ENCODE results near the gene MDH1. TPM values are rescaled to one million over a fixed set of nuclear protein-coding genes. Genes with fewer than 3 reads are reported as not detected.

Gene MDH1
- total RNA-seq, 1 donor from 2014 or later: 103 TPM

DNA sequence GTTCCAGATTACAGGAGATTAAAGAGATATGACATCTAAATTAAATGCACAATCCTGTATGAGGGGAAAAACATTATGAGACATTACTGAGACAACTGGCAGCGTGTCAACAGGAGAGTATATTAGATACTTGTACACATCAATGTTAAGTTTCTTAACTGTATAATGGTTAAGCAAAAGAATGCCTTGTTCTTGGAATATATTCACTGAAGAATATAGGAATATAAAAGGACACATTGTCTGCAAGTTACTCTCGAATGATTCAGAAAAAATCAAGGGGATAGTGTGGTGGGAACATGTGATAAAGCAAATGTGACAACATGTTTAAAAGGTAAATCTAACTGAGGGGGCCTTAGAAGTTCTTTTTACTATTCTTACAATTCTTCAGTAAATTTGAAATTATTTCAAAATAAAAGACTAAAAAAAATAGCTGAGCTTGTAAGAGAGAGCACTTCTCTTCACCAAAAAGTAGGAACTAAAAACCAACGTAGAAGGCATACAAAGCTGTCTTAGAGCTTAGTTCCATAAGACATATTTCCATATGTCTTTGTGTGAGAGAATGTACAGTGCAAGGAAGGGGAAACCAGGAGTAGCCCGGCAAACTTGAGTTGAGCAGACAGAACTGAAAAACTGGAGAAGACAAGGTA lies 8.0 kb upstream of the MDH1 start:
- Mint-ChIP-seq H3K27me3 (ENCODE audit: low read depth) (no peaks in the 10 kb centered on the region), H3K9me3 (ENCODE audit: low read depth) (no peaks in the 10 kb centered on the region), H3K27ac (ENCODE audit: unreplicated experiment) (peak overlapping the region; percentile 43), H3K36me3 (ENCODE audit: low read depth) (no peaks in the 10 kb centered on the region), H3K4me1 (ENCODE audit: low read depth) (peaks cover 4% of the 10 kb centered on the region), H3K4me3 (ENCODE audit: unreplicated experiment) (no peak overlapping the region)
- no peak for DNase-seq (ENCODE audit: low spot score)
- no peak for TF ChIP-seq CTCF (IDR thresholded peaks at IDR 0.05)

- Mint-ChIP-seq H3K27me3 (ENCODE audit: low read depth) (no peaks in the 10 kb centered on the region), H3K4me3 (ENCODE audit: unreplicated experiment) (no peak overlapping the region), H3K36me3 (ENCODE audit: low read depth) (no peaks in the 10 kb centered on the region), H3K27ac (ENCODE audit: unreplicated experiment) (peak overlapping the region; percentile 43), H3K9me3 (ENCODE audit: low read depth) (no peaks in the 10 kb centered on the region), H3K4me1 (ENCODE audit: low read depth) (peaks cover 8% of the 10 kb centered on the region)
- no peak for TF ChIP-seq CTCF (IDR thresholded peaks at IDR 0.05)
- no peak for DNase-seq (ENCODE audit: low spot score)
Observed at GRCh38 chr2:63581298-63581961, 7.3 kb upstream of the MDH1 start.

DNA sequence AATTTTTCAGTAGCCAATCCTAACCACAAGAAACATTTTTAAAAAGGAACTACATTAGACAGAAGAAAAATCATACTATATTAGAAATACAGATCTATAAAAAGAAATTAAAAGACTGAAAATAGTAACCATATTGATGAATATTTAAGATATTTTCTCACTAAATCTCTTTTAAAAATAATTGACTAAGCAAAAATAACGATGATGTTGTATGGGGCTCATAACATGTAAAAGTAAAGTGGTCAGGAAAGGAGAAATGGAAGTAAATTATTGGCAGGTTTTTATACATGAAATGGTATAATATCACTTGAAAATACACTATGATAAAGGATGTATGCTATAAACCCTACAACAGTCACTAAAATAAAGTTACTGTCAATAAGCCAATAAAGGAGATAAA lies 5.9 kb upstream of the MDH1 start:
- no peaks in the 10 kb centered on the region for H3K27me3 Mint-ChIP-seq (ENCODE audit: low read depth)
- DNase-seq (ENCODE audit: low spot score): no peak
- no peak for TF ChIP-seq CTCF (IDR thresholded peaks at IDR 0.05)
- no peak overlapping the region for H3K27ac Mint-ChIP-seq (ENCODE audit: unreplicated experiment)
- peaks cover 20% of the 10 kb centered on the region for H3K4me1 Mint-ChIP-seq (ENCODE audit: low read depth)
- H3K36me3 Mint-ChIP-seq (ENCODE audit: low read depth): no peaks in the 10 kb centered on the region
- H3K4me3 Mint-ChIP-seq (ENCODE audit: unreplicated experiment): no peak overlapping the region
- no peaks in the 10 kb centered on the region for H3K9me3 Mint-ChIP-seq (ENCODE audit: low read depth)

DNA sequence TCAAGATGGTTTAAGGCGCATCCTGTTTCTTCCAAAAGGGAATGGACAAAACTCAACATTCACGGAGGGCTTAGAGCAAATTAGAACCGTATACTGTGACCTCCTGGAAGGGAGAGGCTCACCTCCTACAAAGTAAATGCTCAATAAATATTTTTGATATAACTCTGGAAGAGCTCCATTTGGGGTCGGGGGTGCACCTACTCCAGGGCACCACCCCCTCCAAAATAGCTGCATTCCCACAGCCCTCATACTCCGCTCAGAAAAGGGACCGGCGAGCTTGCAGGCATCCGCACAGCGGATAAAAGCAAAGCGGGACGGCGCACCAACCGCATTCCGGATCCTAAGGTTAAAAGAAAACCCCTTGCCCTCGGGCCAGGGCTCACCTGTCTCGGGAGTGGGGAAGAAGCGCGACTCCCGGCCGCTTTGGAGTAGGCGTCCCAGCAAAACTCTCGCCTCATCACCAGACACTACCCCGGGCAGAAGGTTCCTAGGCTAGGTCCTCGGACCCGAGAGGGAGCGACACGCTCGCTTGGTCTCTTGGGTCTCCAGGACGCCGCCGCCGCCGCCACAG lies 864 bp upstream of the MDH1 start:
- no peak for TF ChIP-seq CTCF (IDR thresholded peaks at IDR 0.05)
- peak overlapping the region; percentile 99 for H3K27ac Mint-ChIP-seq (ENCODE audit: unreplicated experiment)
- peak; percentile 92 for DNase-seq (ENCODE audit: low spot score)
- H3K4me3 Mint-ChIP-seq (ENCODE audit: unreplicated experiment): peak overlapping the region; percentile 96
- no peaks in the 10 kb centered on the region for H3K27me3 Mint-ChIP-seq (ENCODE audit: low read depth)
- H3K4me1 Mint-ChIP-seq (ENCODE audit: low read depth): peaks cover 38% of the 10 kb centered on the region
- H3K36me3 Mint-ChIP-seq (ENCODE audit: low read depth): no peaks in the 10 kb centered on the region
- H3K9me3 Mint-ChIP-seq (ENCODE audit: low read depth): no peaks in the 10 kb centered on the region

DNA sequence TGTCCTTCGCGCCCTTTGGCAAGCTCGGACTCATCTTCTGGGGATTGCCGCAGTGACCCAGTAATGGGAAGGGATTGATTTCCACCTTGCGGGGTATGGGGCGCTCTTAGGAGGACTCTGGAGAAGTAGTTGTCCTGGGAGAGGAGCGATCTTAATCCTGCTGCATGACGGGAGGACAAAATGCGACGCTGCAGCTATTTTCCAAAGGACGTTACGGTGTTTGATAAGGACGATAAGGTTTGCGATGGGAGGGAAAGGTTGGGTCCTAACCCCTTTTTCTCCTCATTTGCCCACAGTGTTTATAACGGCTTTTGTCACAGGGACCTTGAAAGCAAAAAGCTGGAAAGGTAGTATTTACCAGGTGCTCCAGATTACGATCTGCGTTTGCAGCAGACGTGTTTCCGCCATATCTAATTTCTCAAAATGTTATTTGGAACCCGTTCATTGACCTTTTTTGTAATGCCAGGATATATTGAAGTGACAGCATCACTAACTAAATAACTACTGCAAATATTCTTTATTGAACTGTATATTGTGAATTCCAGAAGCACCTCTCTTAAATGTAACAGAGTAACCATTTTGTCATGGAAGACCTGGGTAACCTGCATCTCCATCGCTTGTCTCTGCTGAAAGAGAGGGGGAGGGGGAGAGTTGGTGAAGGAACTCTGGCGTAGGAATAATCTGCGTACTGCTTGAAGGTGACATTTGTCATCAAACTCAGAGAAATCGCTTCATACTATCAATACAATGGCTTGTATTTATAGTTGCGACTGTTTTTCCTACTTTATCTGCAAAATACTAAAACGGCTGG lies 590 bp downstream of the MDH1 start:
- no peak for DNase-seq (ENCODE audit: low spot score)
- Mint-ChIP-seq H3K27ac (ENCODE audit: unreplicated experiment) (peak overlapping the region; percentile 99), H3K4me1 (ENCODE audit: low read depth) (peaks cover 38% of the 10 kb centered on the region), H3K9me3 (ENCODE audit: low read depth) (no peaks in the 10 kb centered on the region), H3K36me3 (ENCODE audit: low read depth) (peaks cover 2% of the 10 kb centered on the region), H3K4me3 (ENCODE audit: unreplicated experiment) (peak overlapping the region; percentile 96), H3K27me3 (ENCODE audit: low read depth) (no peaks in the 10 kb centered on the region)
- TF ChIP-seq CTCF (IDR thresholded peaks at IDR 0.05): no peak
